Left renal pelvis (tissue), 4 donors: ENCODE results near the gene INSIG1. TPM values are rescaled to one million over a fixed set of nuclear protein-coding genes. Genes with fewer than 3 reads are reported as not detected.
A peak's percentile ranks its signal among the peaks of the same experiment; 100 is the strongest.

ENCODE experiments used
- DNase-seq, 4 donors: peaks; one replicate each; pipeline ENCODE4 v3.0.0-alpha.2; 2013; ENCODE audit warnings: low read depth in 4 of 4, low spot score in 3 of 4
- polyA plus RNA-seq, 4 donors: library from polyadenylated mRNA; unstranded; fragments of 120-200 nt; gene quantifications; one replicate each; pipeline ENCODE4 v1.2.1, GENCODE V29; 2013; ENCODE audit not compliant: insufficient read length in 4 of 4

INSIG1 gene
- polyA plus RNA-seq: 10 to 100 TPM; 27.0 to 40.8 (median 31.5) TPM

DNA sequence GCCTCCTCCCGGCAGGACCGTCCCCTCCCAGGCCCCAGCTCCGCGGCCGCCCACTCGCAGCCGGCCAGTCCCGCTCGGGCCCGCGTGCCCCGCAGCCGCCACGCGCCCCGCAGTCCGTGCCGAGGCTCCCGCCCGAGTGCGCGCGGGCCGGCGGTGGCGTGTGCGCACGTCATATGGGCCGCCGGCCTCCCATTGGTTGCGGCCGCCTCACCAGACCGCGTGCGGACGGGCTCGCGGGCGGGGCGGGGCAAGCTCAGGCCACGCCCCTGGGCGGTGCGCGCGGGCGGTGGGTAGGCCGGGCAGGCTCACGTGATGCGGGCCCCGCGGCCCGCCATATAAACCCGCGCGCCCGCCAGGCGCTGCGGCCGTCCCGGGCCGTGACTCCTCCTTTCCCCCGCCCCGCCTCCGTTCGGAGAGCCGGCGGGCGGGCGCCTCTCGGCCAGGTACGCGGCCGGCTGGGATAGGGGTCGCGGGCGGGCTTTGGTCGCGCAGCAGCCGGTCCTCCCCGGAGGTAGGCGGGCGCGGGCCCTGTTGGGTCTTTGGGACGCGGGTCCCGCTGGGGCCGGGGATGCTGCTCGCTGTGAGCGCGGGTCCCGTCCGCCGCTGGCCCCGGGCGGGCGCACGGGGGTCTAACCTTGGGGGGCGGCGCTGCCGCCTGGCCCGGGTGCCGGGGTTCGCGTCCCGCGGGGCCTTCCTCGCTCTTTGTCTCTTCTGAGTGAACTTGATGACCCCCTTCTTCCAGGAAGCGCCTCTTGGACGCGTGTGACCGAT is at the start of gene INSIG1:
Gene INSIG1 (plus strand): TSS at position 362 of the 771 bp plus-strand sequence. CDS start 408 bp downstream, at position 770.
- peak; percentile 71 to 87 (median 86) for DNase-seq

DNA sequence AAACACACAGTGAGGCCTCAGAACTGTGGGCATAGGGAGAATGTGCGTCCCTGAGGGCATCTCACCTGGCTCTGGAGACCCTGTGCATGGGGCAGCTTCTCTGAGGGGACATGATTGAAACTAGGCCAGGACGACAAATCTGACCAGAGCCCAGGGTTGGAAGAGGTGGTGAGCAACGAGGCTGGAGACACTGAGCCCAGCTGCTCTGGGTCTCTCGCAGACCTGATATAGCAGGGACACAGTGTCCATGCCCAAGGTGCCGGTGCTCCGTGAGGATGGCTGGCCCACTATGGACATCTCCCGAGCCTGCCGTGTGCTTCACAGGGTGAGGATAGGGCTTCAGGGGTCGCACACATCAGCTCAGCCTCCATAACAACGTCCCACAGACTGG is 49.3 kb upstream of the INSIG1 start:
- DNase-seq: no peak

DNA sequence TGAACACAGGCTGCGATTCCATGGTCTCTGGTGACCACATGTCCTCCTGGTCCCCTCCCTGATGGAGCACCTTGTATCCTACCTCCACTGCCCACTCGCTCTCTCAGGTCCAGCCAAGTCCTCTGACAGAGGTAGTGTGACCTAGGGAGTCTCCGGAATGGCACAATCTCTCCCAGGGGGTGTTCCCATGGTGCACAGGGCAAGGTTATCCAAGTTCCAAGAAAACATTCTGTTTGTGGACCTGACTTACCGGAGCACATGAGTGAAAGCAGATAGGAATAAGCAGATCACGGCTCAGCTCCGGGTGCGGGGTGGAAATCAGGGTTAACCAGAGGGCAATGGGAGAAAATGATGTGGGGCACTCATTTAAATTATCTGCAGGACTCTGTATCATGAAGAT is 45.8 kb upstream of the INSIG1 start:
- DNase-seq: no peak

DNA sequence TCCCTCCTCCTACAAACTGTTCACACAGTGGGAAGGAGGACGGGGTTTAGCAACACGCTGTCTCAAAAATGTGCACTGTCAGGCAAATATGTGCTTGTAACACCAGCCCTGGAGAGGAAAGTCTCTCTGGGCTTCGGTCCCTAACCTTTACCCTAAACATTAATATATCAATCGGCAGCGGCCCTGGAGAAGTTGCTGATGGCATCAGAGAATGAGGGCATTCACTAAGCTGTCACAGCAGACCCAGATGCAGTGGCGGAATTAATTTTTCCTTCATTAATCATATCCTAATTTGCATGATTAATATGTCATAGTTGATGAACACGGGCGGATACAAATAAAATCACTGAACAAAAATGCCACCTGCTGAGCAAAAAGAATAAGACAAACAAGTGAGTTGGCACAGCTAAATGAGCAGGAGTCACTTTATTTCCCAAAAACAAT is 45.2 kb upstream of the INSIG1 start:
- no peak for DNase-seq

DNA sequence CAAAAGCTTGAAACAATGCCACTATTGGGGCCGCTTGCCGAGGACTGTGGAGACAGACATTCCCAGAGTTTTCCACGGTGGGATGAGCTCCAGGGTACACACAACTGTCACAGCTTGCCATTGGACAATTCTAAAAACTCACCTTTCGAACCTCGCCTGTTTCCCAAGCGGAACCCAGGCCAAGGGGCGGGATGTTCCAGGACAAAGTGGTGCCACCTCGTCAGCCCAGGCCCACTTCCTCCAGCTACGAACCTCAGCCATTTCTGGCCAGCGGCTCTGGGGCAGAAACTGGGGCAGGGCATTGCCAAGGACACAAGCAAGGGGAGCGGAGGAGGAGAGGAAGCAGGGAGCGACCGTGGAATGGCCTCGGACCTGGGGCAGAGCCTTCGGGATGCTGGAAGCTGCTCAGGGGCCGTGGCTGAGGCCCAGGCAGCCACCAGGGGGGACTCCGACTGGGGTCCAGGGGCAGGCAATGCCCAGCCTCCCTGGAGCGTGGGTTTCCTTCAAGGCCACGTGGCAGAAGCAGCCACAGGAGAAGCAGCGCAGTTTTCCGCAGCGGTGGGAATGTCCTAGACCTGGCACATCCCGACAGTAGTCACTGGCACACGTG is 44.7 kb upstream of the INSIG1 start:
- no peak for DNase-seq

DNA sequence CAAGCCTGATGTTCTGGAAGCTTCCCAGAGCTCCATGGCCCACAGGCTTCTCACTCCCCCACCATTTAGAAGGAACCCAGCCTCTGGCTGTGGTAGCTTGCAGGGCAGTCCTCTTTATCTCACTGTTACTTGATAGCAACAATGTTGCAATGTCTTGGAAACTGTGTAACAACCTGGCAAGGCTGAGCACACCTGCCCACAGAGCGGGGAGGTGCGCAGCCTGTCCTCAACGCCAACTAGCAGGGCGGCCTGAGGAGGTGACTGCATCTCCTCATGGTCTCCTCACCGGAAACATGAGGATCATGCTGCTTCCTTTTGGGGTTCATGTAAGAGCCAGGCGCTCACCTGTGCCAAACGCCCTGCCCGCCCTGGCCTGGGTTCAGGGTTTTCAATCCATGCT is 43.7 kb upstream of the INSIG1 start:
- no peak for DNase-seq

DNA sequence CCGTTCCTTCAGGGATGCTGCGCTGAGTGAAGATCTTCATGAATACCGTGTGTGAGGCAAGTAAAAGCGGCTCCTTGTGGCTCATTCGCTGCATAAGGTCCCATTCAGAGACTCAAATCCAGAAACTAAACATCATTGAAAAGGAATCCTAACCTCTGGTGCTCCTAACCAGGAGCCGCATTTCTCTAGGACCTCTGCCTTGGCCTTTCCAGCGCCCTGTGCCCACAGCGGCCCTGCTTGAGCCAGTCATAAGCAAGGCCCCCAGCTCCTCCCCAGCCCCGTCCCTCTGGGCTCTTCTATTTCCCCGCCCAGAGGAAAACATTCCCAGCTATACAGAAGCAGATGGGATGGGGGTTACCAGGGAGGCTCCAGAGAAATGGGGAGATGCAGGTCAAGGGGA is 42.6 kb upstream of the INSIG1 start:
- no peak for DNase-seq

DNA sequence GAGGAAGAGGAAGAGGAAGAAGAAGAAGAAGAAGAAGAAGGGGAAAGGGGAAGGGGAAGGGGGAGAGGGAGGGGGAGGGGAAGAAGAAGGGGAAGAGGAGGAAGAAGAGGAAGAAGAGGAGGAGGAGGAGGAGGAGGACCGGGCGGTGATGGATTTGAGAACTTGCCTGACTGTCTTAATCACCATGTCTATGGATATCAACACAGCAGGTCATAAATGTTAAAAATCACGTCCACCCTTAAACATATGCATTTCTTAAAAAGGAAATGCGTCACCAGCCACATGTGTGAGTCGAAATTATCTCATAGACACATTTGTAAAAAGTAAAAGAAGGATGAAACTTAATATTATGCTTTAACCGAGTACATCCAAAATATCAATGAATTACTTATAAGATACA is 42.1 kb upstream of the INSIG1 start:
- DNase-seq: no peak

DNA sequence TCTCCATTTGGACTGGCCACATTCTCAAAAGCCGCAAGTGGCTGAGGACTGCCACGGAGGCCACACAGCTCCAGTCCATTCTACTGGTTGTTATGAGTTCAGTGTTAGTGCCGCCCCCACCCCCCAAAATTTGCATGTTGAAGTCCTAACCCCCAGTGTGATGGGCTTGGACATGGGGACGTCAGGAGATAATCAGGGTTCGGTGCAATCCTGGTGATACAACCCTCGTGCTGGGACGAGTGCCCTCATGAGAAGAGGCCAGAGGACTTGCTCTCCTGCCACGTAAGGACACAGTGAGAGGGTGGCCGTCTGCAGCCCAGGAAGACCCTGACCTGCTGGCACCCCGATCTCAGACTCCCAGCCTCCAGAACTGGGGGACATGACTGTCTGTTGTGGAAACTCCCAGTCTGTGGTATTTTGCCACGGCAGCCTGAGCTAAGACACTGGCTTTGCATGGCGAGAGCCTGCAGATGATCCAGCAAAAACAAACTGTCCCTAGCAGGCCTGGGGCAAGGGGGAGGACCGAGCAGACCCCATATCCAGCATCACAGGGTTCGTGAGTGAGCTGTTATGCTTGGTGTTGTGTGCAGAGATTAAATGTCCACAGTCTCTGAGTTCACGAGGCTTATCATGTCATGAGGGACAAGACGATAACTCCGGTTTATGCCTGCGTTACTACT is 41.5 kb upstream of the INSIG1 start:
- no peak for DNase-seq

DNA sequence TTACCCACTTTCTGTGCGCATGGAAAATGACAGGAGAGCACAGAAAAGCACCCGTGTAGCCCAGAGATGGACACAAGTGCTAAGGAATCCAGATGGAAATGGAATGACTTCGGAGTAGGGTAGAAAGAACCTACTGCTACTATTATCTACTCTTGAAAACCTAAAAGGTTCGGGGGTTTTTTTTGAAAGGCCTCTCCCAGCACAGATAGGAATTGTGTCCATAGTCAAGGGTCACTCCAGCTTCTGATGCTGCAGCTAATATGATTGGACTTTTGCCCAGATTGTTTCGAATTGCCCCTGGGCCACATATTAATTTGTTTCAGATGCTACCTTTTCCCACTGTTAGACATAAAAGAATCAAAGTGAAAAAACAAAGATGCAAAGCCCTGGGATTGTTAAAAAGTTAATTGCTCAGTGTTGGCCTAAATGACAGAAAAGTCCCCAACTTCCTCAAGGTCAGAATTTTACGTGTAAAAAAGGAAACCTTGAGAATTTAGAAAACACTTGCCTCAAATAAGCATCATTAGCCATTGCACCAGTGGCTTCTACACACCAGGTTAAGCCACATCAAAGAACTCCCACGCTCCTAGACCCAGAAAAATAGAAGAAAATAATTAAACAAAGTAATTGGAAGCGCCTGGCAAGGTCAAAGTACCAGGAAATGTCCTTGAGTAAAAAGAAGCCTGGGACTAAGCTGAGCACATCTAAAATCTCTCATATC is 40.8 kb upstream of the INSIG1 start:
- DNase-seq: no peak

DNA sequence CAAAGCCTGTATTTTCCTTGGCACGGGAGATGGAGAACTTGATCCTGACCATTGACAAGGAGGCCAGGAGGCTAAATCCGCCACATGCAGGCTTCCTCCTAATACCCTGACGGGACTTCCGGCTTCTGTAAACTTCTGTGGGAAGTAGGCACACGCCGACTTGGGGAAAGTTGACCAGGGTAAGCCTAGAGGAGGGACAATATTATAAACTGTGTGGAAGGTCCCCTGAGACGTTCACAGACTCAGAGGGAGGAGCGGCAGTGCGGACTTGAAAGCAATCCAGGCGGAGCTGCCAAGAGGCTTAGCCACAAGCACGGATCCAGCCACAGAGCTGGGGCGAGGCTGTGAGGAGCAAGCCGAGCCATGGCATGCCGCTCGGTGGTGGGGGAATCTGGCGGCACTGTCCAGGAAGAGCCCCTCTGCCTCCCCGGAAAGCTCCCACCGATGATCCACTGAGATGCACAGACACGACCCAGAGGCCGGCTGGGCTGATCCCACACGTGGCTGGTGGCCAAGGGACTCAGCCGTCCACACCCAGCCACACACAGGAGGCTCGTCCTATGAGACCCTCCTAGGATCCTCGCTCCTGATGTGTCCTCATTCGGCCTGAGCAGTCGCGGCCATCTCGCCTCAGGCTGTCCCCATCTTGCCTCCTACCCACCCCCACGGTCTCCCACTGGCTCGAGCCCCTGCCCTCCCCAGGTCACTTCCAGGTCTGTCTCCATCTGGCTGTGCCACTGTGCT is 40.0 kb upstream of the INSIG1 start:
- no peak for DNase-seq

DNA sequence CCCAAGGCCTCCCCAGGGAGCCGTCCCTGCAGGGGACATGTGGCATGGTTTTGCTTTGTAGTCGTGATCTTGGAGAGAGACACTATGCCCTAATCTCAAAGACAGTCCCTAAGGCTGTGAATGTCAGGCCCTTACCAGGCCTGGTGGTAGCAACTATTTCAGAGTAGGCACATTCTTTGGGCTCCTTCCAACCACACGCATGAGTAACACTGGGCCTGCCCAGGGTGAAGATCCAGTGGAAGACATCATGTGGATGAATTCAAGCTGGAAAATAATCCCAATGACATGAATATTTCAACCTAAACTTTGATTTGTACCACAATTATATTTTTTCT is 39.5 kb upstream of the INSIG1 start:
- DNase-seq: no peak

DNA sequence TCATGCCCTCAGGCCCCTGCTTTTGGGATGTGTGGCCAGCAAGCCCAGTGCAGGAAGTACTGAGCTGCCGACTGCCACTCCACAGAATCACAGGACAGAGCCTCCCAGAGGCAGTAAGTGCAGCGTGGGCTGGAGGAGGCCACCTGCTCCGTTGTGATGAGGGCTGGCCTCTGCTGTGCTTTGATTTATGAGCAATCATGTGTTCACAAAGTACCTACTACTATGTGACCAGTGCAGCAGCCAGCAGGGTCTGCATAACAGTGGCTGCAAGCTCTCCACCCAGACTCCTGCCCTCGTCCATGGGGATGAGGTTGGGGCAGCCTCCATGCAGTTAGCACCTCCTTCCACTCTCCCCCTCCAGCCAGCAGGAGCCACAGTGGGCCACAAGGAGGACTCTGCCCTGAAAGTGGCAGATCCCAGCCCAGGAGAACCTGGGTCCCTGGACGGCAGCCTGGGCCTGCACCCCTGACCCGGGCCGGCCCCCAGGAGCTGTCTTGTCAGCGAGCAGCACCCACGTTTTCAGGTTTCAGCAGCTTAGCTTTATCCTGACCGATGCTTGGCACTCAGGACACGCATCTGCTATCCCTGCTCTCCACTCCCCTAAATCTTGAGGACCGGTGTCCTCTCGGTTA is 37.7 kb upstream of the INSIG1 start:
- DNase-seq: no peak

DNA sequence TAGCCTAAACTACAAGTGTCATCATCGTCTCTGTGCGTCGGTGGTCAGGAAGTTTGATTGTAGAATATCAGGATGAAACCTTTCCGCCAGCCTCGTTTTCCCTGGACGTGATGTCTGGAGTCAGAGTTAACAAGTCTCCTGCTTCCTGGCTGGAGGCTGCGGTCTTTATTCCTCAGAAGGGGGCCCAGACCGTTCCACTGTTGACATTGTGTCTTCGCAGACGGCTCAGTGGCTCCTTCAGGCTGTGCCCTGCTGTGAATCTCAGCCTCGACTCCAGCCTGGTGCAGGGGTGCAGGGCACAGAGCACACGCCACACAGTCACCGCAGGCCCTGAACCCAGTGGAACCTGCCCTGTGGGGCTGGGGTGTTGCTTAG is 37.2 kb upstream of the INSIG1 start:
- DNase-seq: no peak

DNA sequence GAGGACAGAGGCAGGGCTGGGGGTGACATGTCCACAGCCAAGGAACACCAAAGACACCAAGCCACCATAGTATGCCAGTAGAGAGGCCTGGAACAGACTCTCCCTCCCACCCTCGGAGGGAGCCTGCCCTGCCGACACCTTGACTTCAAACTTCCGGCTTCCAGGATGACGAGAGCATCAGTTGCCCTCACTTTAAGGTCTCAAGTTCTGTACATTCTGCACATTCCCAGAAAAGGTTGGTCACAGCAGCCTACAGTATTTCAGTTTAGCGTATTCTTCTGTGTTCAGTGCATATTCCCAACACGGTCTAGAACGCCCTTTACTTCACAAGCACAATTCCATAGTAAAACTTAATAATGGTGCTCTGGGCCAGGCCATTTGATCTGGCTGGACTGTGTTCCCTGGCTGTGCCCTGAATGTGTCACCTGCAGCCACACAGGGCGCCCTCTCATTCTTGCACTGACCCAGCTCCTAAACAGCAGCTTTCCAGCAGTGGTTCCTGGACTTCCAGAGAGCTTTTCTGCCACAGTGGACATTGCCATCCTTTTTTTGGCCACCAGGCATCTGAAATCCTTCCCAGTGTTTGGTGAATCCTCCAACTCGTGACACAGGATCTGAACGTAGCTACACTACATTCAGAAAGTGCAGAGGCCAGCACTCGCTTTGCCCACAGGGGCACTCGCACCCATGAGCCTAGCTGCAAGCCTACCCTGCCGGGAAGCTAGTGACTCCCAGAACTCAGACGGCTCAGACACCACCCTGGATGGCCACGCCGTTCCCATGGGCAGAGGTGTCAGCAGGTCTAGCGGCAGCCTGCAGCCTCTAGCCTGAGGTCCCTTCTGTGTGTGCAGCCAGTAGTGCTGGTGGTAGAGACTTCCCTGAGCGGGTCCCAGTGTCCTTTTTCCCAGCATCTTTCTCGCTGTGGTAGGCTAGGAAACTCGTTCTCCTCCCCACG is 36.4 kb upstream of the INSIG1 start:
- DNase-seq: no peak

DNA sequence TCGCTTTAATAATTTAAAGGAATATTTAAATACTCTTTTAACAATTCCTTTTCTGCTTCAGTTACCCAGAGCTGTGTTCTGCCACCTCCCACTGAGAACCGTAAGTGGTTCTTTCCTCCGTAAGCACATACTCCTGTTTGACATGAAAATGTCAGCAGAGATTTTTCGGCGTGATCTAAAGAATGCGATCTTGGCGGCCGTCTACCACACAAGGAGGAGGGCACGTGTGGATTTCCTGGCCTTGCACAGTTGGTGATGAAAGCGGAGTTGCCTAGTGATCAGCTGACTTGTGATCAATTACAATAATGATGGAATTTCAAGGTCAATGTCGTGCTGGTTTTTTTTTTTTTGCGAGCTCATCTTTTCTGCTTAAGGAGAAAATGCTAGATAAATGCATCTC is 35.6 kb upstream of the INSIG1 start:
- DNase-seq: no peak

DNA sequence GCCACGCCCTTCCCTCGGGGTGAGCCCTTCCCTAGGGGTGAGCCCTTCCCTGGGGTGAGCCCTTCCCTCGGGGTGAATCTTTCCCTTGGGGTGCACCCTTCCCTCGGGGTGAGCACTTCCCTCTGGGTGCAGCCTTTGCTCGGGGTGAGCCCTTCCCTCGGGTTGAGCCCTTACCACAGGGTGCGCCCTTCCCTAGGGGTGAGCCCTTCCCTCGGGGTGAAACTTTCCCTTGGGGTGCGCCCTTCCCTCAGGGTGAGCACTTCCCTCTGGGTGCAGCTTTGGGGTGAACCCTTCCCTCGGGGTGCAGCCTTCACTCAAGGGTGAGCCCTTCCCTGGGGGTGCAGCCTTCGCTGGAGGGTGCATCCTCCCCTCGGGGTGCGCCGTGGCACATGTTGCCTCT is 34.6 kb upstream of the INSIG1 start:
- no peak for DNase-seq

DNA sequence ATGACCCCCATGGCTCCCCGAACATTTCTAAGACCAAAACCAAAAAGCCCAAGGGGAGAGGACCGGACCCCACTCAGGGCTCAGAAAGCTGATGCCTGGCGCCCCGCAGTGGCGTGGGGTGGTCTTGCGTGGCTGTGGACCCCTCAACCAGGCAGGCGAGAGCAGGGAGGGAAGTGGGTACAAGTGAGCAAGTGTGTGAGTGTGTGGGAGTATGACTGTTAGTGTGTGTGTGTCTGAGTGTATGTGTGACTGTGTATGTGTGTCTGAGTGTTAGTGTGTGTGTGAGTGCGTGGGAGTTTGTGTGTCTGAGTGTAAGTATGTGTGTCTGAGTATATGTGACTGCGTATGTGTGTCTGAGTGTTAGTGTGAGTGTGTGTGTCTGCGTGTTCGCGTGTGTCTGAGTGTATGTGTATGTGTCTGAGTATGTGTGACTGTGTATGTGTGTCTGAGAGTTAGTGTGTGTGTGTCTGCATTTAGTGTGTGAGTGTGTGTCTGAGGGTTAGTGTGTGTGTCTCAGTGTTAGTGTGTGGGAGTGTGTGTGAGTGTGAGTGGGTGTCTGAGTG is 34.0 kb upstream of the INSIG1 start:
- no peak for DNase-seq

DNA sequence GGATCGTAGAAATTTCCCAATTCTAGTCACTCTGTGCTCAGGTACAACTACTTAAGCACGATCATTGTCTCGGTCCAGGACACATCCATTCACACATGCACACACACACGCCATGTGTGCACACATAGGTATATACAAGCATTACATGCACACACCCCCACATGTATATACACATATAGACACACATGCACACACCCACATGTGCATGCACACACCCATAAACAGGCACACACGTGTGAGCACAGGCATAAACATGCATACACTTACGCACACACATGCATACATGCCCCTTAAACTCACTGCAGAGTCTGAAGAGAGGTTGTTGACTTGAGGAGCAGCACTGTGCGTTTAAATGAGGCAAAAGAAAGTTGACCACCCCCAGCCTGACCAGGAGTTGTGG is 32.5 kb upstream of the INSIG1 start:
- DNase-seq: no peak
